ENCODE measurements around the gene SCGB1C1.

GRCh38 chr11:206002-206384 lies 13.1 kb downstream of the SCGB1C1 start:
- no peak for TF ChIP-seq ZNF274 (IDR thresholded peaks at IDR 0.05; ENCODE audit: low read depth, low read length)
- no peak for TF ChIP-seq YY1 (IDR thresholded peaks at IDR 0.05; ENCODE audit: insufficient read depth, insufficient read length)
- no peak for TF ChIP-seq SUZ12 (IDR thresholded peaks at IDR 0.05; ENCODE audit: extremely low read depth, insufficient read depth, insufficient read length)

Measured in NT2/D1 (cell line).